NCI-H748 treated with DMSO at 0.1 percent for 48 hours (cell line): Measurements from ENCODE around the gene PPARG.
"Not testable (repeated sequence)": the region's sequence is repeated elsewhere in the genome, so short reads cannot be mapped to it uniquely, and the experiment has no call there.

Experiments
- DNase-seq: peaks from one replicate; lab custom pipeline; 2025; lab: John Stamatoyannopoulos, UW

PPARG gene

DNA sequence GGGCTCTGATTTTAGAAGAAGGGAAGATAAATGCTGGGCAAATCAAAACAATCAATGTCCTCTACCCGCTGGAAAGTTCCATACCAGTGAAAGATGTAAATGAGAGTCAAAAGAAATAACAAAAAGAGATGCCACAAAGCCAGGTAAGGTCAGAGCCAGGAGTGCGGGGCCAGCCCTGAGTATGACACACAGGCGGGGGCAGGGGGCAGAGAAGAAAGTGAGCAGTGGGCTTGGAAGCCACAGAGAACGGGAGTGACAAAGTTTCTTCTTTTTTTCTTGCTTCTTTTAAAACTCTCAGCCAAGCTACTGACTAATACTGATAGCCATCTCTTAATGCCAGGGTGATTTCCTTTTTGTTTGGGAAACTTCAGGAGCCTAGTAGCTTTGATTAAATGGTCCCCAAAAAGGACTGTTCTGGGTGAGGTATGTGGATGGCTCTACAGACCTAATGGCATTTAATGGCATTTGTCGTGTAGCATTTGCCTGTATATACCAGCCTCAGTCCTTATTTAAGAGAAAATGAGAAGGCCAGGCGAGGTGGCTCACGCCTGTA lies 172.3 kb downstream of the PPARG start:
- DNase-seq, result no peak

DNA sequence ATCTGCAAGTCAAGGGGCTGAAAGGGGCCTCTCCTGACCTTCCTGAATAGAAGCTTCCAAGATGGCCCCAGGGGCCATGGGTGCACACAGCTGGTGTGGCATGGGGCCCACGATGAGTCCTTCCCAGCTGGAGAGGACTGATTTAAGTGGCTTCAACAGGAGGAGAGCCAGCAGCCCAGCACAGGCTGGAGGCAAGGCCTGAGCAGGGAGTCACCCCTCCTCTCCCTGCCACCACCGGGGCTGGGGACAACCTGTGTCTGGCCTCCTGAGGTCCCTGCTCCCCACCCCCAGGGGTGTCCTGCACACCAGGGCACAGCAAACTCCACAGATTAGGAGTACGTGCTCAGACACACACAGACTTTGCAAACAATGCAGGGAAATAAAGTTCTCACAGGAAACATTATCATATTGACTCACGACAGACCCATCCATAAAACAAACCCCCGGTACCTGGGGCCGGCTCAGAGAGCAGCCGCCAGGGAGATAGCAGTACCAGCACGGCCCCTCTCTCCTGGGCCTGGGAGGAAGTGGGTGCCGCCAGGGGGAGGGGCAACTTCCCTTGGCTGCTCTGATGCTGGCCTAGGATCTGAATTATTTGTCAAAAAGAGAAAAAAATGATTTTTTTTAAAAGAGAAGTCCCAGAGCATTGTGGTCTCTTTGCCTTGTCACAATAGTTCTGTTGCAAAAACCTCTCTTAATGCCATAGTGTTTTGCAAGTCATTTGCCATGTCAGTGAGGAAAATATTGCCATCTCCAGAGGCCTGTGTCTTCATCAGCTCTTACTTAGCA lies 173.5 kb downstream of the PPARG start:
- DNase-seq, result no peak

DNA sequence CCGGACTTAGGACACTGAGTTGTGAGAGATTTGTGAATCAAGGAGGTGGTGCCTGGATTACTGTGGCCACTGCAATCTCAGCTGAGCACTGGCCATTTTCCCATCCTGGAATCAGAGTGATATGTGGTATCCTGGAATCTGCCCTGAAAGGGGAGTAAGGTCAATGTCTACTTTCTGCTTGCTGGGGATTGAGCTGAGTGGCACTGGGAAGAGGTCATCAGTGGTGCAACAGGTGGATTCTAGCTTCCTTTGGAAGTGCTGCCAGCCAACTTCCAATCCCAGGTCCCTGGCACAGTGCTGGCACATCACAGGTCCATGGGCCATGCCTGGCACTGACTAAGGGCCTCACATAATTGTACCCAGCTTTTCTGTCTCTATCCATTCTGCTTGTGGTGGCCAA lies 174.8 kb downstream of the PPARG start:
- no peak for DNase-seq

GRCh38 chr3:12464181-12464580 lies 175.3 kb downstream of the PPARG start:
- no peak for DNase-seq

DNA sequence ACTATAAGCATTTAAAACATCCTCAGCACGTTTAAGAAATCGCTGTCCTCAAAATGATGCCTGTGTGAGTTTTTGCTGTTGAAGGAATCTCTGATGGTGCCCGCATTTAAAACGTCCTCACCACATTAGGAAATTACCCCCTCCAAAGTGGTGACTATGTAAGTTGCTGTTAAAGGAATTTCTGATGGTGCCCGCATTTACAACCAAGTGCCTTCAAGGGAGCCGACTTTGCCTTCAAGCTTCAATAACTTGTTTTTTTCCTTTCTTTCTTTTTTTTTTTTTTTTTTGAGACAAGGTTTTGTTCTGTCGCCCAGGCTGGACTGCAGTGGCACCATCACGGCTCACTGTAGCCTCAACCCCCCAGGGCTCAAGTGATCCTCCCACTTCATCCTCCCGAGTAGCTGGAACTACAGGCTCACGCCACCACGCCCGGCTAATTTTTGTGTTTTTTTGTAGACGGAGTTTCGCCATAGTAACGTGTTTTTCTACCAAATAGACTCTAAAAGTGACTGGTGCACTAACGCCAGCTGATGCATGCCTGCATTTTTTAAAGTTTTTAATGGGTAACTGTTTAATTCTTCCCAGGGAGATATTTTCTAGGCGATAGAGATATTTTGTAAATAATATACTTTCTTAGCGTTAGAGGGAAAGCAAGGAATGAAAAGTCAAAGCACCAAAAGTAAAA lies 176.4 kb downstream of the PPARG start:
- DNase-seq, result no peak

- no peak for DNase-seq
Measured at GRCh38 chr3:12465836-12466225, 177.0 kb downstream of the PPARG start.

GRCh38 chr3:12467746-12468145 lies 178.9 kb downstream of the PPARG start:
- no peak for DNase-seq

- DNase-seq, result no peak
Measured at GRCh38 chr3:12468276-12468675, 179.4 kb downstream of the PPARG start.

DNA sequence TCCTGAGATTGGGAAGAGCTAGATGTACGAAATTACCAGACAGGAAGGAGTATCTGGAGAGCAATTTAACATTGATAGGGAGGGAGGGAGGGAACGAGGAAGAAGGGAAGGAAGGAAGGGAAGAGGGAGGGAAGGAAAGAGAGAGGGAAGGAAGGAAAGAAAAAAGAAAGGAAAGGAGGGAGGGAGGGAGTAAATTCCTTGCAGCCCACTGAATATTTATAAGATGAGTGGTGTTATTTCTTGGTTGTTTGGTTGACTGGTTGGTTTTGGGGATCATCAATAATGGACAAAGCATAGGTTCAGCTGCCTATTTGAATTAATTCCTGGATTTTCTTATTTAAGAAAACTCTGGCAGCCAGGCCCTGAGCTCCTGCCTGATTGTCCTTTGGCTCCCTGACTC lies 179.9 kb downstream of the PPARG start:
- DNase-seq, result no peak

- DNase-seq, result not testable (repeated sequence)
Measured at GRCh38 chr3:12469222-12469621, 180.4 kb downstream of the PPARG start.

DNA sequence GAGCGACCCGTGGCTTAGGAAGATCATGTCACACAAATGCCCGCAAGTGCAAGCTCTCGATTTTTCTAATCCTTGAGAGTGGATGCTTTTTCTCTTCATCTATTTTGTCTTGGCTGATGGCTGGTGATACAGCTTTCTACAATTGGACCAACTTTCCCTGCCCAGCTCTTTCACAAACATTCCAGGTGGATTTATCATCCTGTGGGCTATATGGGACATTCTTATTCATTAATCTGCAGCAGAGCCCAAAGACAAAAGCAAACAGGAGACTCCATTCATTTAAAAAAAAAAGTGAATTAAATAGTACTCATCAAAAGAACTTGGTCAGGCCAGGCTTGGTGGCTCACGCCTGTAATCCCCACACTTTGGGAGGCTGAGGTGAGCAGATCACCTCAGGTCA lies 181.2 kb downstream of the PPARG start:
- no peak for DNase-seq

GRCh38 chr3:12470680-12471079 lies 181.8 kb downstream of the PPARG start:
- no peak for DNase-seq

DNA sequence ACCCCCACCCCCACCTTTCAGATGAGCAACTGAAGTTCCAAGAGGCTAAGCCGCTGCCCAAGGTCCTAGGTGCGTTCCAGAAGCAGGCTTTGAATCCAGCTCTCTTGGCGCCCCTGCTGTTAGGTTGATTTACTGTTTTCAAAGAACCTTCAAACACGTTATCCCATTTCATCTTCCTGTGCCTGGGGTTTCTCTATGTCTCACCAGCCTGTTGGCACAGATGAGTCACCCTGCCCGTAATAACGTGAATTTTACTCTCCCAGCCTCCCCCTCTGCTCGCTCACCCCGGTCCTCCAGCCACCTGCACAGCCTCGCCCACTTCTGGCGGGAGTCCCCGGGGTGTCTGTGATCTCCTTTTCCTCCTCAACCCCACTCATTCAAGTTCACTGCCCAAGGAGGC lies 182.4 kb downstream of the PPARG start:
- DNase-seq, result no peak

- no peak for DNase-seq
Measured at GRCh38 chr3:12472000-12472610, 183.2 kb downstream of the PPARG start.

- no peak for DNase-seq
Measured at GRCh38 chr3:12472796-12473195, 183.9 kb downstream of the PPARG start.

DNA sequence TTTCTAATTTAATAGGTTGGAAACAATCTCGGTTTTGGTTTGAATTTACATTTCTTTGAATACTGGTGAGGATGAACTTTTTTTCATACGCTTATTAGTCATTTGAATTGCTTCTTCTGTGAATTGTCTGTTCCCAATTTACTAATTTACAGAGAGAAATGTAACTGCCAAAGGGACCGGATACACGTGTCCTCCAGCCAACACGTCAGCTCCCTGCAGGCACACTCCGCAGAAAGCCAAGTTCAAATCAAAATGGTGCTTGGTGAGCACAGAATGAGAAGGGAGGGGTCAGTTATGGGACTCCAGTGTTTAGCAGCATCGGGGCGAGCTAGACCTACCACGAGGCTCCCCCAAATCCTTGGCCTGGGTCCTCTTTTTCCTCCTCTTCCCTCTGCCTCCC lies 184.6 kb downstream of the PPARG start:
- DNase-seq, result no peak

DNA sequence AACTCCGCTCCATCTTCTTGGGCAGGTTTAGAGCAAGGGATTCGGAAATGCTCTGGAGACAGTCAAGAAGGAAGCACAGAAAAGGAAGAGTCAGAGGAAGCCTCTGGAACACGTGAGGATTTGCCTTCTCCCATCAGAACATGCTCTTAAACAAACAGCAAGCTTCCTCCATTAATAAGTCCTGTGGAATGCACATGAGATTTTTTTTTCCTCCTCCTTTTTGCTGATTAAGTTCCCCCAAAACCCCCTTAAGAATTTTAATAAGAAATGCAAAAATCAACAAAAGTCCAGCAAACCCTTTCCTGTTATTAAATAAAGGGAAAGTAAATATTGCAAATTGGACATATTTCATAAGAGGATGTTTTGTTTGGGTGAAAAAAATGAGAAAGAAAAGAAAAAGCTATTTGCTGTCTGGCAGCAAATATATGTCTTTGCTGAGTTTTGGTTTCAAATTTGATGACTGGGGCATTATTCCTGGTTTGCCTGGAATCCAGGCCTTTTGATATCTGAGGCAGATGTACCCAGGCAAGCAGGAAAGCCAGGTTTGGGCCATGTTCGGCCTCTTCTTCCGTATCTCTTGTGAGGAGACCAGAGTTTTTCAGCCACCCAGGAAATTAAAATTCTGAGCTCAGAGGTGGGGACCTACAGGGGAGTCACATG lies 187.5 kb downstream of the PPARG start:
- DNase-seq, result no peak

- no peak for DNase-seq
Measured at GRCh38 chr3:12477256-12477655, 188.4 kb downstream of the PPARG start.

DNA sequence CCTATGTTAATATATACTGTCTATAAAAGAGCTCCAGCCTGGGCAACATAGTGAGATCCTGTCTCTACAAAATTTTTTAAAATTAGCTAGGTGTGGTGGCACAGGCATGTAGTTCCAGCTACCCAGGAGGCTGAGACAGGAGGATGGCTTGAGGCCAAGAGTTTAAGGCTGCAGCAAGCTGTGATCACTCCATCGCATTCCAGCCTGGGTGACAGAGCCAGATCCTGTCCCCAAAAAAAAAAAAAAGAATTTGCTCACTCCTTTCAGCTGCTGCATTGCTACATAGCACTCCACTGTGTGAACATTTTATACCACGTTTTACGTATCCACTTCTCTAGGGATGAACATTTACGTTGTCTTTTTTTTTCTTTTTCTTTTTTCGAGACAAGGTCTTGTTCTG lies 189.5 kb downstream of the PPARG start:
- no peak for DNase-seq

DNA sequence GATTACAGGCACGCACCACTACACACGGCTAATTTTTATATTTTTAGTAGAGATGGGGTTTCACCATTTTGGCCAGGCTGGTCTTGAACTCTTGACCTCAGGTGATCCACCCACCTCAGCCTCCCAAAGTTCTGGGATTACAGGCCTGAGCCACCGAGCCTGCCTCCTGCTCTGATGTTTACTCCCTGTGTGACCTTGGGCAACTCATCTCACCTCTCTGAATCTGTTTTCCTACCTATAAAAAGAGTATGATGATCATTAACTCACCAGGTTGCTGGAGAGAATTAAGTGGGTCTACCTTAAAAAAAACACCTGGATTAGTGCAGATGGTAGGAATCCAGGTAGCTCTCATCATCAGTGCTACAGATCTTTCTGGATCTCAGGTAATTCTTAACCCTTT lies 190.3 kb downstream of the PPARG start:
- not testable (repeated sequence) for DNase-seq

DNA sequence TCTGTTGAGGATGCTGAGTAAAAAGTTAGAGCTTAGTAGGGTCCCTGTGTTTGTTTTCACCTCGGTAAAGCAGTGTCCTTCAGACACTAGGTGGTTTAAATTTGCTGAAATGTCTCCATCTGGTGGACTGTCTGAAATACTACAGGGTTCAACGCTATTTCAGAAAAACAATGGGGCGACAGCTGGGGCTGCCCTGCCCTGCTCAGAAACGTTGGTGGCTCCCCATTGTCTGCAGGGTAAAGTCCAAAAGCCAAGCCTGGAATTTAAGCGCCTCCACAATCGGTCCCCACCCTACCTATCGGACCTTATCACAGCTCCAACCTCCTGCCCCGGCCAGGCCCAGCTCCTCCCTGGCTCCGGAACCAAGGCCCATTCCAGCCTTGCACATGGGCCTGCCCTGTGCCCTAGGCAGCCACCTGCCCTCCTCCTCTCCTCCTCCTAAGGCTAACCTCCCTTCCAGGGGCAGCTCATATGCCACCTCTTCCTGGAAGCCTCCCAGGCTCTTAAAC lies 191.1 kb downstream of the PPARG start:
- DNase-seq, result peak; percentile 43

DNA sequence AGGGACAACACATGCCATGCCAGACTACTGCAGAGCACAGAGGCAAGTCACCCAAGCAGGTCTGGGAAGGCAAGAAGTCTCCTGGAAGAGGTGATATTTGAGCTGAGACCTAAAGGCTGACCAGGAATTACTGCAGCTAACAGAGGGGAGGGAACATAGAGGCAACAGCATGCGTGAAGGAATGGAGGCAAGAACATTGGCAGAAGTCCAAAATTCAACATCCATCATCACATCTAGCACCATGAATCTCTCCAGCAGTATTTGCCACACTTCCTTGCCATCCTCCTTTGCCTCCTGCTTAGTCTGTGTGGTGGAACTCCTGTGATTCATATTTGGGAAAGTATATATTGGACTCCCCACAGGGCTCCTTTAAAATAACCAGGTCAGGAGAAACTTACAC lies 194.5 kb downstream of the PPARG start:
- DNase-seq, result no peak
